ENCODE data around the gene UGT1A3.

The UGT1A3 gene

DNA sequence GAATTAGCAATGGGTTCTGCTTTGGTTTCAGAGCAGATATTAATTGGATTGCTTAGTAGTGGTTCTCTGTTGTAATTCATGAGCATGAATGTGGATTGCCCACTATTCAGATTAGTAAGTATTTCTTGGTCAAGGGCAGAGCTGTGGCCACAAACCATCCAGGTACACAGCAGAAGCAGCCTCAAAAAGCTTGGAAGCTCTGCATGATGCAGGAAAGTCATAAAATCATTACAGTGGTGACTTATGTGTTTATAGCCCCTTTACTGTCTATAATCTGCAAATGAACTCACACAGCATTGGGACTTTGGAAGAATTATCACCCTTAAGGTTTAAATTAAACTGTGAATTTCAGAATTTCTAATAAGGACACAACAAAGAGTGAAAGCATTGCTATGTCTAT, 29.3 kb downstream of the UGT1A3 start:
- DNase-seq (ENCODE audit: low spot score), result no peak

DNA sequence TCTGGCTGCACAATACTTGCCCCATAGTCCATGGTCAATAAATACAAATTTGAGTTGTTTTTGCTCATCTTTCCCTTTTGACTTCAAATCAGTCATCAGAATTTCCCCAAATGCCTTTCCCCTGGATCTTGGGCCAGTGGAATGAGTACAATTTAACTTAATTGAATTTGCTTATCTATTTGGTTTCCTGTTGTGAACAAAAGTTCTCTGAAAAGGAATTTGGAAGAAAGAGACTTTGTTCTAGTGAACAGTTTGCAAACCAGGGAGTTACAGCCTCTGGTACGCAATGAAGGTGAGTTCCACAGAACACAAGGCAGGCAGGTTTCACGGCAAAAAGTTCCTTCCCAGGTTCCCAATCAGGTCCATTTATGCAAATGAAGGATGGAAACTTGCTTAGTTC, 30.0 kb downstream of the UGT1A3 start:
- no peak for DNase-seq (ENCODE audit: low spot score)

DNA sequence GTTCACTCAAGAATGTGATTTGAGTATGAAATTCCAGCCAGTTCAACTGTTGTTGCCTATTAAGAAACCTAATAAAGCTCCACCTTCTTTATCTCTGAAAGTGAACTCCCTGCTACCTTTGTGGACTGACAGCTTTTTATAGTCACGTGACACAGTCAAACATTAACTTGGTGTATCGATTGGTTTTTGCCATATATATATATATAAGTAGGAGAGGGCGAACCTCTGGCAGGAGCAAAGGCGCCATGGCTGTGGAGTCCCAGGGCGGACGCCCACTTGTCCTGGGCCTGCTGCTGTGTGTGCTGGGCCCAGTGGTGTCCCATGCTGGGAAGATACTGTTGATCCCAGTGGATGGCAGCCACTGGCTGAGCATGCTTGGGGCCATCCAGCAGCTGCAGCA, 31.2 kb downstream of the UGT1A3 start, which contains the start of gene UGT1A1:
Gene UGT1A1, plus strand, starts transcription at position 228 of the 400 bp plus-strand sequence. Its CDS starts 18 bp downstream, at position 246.
- no peak for DNase-seq (ENCODE audit: low spot score)

DNA sequence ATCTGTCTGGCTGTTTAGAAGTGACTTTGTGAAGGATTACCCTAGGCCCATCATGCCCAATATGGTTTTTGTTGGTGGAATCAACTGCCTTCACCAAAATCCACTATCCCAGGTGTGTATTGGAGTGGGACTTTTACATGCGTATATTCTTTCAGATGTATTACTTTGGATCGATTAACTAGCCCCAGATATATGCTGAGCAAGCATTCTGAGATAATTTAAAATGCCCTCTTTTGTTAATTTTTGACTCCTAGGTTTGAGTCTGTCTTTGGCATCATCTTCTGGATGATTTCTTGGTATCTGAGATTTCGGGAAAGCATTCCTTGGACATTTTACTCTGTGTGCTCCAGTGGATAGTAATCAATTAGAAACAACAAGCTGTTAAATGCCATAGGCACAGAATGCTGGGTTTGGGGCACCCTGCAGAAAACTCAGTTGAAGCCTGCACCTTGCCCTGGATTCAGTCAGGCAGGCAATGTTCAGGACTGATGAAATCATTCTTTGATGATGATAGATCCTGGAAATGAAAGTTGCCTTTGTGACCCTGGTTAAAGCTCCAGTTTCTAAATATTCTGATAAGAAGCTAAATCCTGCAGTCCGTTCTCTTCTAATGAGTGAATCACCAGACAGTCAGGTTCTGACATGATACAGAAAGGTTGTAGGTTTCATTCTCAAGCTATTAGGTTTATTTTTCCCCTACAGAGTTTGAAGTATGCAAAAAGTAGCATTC, 32.4 kb downstream of the UGT1A3 start:
- DNase-seq (ENCODE audit: low spot score), result no peak

DNA sequence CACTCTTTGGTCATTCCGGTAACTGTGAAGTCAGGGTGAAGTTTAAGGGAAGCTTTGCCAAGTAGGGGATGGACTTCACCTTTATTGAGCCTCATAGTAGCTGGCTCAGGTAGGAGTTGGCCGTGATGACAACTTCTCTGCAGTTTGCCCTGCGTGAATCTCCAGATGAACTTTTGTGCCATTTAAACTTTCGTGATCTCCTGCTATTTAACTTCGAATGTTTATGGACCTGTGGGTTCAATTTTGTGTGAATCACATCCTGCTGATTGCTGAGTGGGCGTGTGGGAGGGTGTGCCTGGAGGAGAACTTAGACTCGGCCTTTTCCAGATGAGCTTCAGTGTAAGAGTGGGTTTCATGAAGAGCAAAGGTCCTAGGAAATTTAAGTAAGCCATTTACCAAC, 35.4 kb downstream of the UGT1A3 start:
- DNase-seq (ENCODE audit: low spot score), result no peak

- no peak for DNase-seq (ENCODE audit: low spot score)
These were observed 35.9 kb downstream of the UGT1A3 start for GRCh38 chr2:233764761-233765160.

DNA sequence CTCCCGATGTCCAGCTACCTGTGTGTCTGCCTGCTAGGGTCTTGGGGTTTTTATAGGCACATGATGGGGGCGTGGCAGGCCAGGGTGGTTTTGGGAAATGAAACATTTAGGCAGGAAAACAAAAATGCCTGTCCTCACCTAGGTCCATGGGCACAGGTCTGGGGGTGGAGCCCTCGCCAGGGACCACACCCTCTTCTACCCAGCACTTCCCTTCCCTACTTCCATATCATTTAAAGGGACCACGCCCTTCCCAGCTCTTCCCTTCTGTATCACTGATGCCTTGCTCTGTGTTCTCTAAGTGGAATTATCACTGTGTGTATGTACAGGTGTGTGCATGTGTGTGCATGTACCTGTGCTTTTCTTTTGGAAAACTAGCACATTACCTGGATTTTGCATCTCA, 37.6 kb downstream of the UGT1A3 start:
- no peak for DNase-seq (ENCODE audit: low spot score)

- no peak for DNase-seq (ENCODE audit: low spot score)
These were observed 39.2 kb downstream of the UGT1A3 start for GRCh38 chr2:233768076-233768475.

- DNase-seq (ENCODE audit: low spot score), result no peak
These were observed 40.4 kb downstream of the UGT1A3 start for GRCh38 chr2:233769260-233769659.

- DNase-seq (ENCODE audit: low spot score), result no peak
These were observed 43.3 kb downstream of the UGT1A3 start for GRCh38 chr2:233772153-233772552.

GRCh38 chr2:233772583-233772982, 43.7 kb downstream of the UGT1A3 start:
- DNase-seq (ENCODE audit: low spot score), result no peak

DNA sequence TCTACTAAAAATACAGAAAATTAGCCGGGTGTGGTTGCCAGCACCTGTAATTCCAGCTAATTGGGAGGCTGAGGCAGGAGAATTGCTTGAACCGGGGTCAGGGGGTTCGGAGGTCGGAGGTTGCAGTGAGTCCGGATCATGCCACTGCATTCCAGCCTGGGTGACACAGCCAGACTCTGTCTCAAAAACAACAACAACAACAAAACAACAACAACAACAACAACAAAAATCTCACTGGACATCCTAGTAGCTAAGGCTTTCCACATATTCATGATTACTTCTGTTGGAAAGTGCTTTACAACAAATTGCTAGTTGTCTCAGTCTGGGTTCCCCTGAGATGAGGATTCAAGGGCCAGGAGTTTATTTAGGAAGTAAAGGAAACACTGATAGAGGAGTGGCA, 45.0 kb downstream of the UGT1A3 start:
- DNase-seq (ENCODE audit: low spot score), result no peak

DNA sequence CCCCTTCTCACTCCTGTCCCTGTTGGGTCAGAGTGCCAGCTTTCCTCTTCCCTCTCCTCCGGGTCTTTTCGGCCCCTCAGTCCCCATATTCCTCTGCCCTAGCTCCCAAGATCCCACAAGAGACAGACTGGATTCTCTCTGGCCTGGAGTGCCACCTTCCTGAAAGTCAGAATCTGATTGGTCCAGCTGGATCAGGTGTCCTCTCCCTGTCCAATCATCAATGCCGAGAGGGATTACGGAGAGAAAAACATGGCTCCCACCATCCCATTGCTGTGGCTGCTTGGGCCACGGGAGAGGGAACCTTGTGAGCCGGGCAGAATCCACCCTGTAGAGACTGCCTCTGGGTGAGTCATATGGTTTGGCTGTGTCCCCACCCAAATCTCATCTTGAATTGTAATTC, 46.6 kb downstream of the UGT1A3 start:
- DNase-seq (ENCODE audit: low spot score), result no peak

GRCh38 chr2:233778030-233778429, 49.2 kb downstream of the UGT1A3 start, which contains the start of gene MROH2A:
Gene MROH2A, plus strand, starts transcription at chr2:233778330. Its CDS starts 1,029 bp downstream, at chr2:233779359.
- no peak for DNase-seq (ENCODE audit: low spot score)

GRCh38 chr2:233779722-233780121, 50.9 kb downstream of the UGT1A3 start:
- no peak for DNase-seq (ENCODE audit: low spot score)

DNA sequence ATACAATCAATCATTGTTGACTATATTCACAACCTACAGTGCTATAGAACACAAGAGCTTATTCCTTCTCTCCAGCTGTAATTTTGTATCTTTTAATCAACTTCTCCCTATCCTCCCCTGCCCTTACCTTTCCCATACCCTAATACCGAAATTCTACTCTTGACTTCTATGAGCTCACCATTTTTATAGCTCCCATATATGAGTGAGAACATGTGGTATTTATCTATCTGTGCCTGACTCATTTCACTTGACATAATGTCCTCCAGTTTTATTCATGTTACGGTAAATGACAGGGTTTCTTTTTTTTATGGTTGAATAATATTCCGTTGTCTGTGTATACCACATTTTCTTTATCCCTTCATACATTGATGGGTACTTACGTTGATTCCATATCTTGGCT, 51.9 kb downstream of the UGT1A3 start:
- DNase-seq (ENCODE audit: low spot score), result no peak

- DNase-seq (ENCODE audit: low spot score), result no peak
These were observed 60.7 kb downstream of the UGT1A3 start for GRCh38 chr2:233789554-233789953.

GRCh38 chr2:233791151-233791882, 62.5 kb downstream of the UGT1A3 start:
- DNase-seq (ENCODE audit: low spot score), result no peak

- no peak for DNase-seq (ENCODE audit: low spot score)
These were observed 63.1 kb downstream of the UGT1A3 start for GRCh38 chr2:233791883-233792329.

- DNase-seq (ENCODE audit: low spot score), result no peak
These were observed 63.9 kb downstream of the UGT1A3 start for GRCh38 chr2:233792720-233793119.

DNA sequence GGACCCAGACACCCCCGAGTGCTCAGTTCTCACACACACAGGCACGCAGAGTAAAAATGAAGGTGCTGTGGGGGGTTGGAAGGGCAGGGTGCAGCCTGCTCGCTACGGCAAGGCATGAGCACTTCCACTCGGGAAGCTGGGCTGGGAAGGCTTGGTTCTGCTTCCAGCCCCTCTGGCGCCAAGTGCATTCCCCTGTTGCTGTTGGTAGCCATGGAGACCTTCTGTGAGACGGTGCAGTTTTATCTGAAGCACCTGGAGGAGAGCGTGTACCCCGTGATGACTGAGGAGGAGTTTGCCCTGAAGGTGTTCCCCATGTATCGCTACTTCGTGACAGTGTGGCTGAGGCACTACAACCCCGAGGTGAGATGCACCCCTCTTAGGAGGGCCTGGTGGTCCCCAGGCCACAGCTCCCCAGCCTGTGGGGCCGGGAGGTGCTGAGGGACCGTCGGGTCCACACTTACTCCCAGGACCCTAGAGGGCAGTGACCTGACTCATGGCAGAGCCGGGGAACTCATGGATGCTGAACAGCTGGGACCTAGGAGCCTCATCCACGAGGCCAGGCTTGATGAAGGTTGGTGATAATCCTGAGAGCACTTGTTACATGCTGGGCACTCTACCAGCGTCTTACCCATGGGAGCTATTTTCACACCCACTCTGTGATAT, 64.8 kb downstream of the UGT1A3 start:
- no peak for DNase-seq (ENCODE audit: low spot score)

GRCh38 chr2:233794128-233794658, 65.4 kb downstream of the UGT1A3 start:
- no peak for DNase-seq (ENCODE audit: low spot score)
